Liver (tissue), 9 donors: ENCODE data around the gene ADAMTS6. TPM values are rescaled to one million over a fixed set of nuclear protein-coding genes. Genes with fewer than 3 reads are reported as not detected.

Experiments
- DNase-seq: peaks from one replicate; pipeline ENCODE4 v3.0.0-alpha.2; 2017; ENCODE audit warnings: low spot score
- H3K27ac ChIP-seq, 2 donors: one replicate each; pipeline ENCODE4 v1.7.0; 2013; ENCODE audit warnings: inconsistent platforms in 2 of 2, low read length in 2 of 2, control low read depth in 1 of 2, low read depth in 1 of 2, mild to moderate bottlenecking in 1 of 2
- H3K27me3 ChIP-seq, 4 donors: one replicate each; pipeline versions ENCODE4 v1.6.1 to v1.7.0; 2013; ENCODE audit warnings: low read length in 3 of 4, inconsistent platforms in 1 of 4, mild to moderate bottlenecking in 1 of 4, moderate library complexity in 1 of 4; ENCODE audit not compliant: control insufficient read depth in 4 of 4, insufficient read depth in 4 of 4
- H3K36me3 ChIP-seq, 4 donors: one replicate each; pipeline versions ENCODE4 v1.6.1 to v1.7.0; 2013; ENCODE audit warnings: low read length in 3 of 4, mild to moderate bottlenecking in 3 of 4, low read depth in 1 of 4, moderate library complexity in 1 of 4; ENCODE audit not compliant: control insufficient read depth in 4 of 4, insufficient read depth in 3 of 4
- H3K4me1 ChIP-seq, 4 donors: one replicate each; pipeline versions ENCODE4 v1.6.1 to v1.7.0; 2013; ENCODE audit warnings: low read length in 3 of 4, mild to moderate bottlenecking in 3 of 4, moderate library complexity in 1 of 4; ENCODE audit not compliant: control insufficient read depth in 4 of 4, insufficient read depth in 4 of 4
- H3K4me3 ChIP-seq, 3 donors: one replicate each; pipeline versions ENCODE4 v1.6.1 to v1.7.0; 2013; ENCODE audit warnings: low read length in 3 of 3, control low read depth in 1 of 3, low read depth in 1 of 3, mild to moderate bottlenecking in 1 of 3
- H3K9ac ChIP-seq, 2 donors: one replicate each; pipeline ENCODE4 v1.7.0; 2013; ENCODE audit warnings: low read length in 2 of 2, mild to moderate bottlenecking in 2 of 2, moderate library complexity in 2 of 2, control low read depth in 1 of 2, low read depth in 1 of 2
- H3K9me3 ChIP-seq, 4 donors: one replicate each; pipeline versions ENCODE4 v1.6.1 to v1.7.0; 2013; ENCODE audit warnings: low read length in 3 of 4; ENCODE audit not compliant: control insufficient read depth in 4 of 4
- ATF3 ChIP-seq: IDR thresholded peaks from 2 replicates; pipeline ENCODE4 v1.6.1; 2016; ENCODE audit warnings: antibody characterized with exemption
- EGR1 ChIP-seq, 2 donors: IDR thresholded peaks; 2 replicates each; pipeline ENCODE4 v1.6.1; 2016 to 2018; ENCODE audit warnings: antibody characterized with exemption in 2 of 2, low read depth in 2 of 2
- FOXA1 ChIP-seq: IDR thresholded peaks from 2 replicates; pipeline ENCODE4 v1.6.1; 2016; ENCODE audit warnings: antibody characterized with exemption
- GABPA ChIP-seq, 2 donors: IDR thresholded peaks in 1 of 2; conservative IDR thresholded peaks in 1 of 2; 2 replicates each; pipeline ENCODE4 v1.6.1; 2016; ENCODE audit warnings: antibody characterized with exemption in 2 of 2, mild to moderate bottlenecking in 1 of 2, moderate library complexity in 1 of 2
- HNF4A ChIP-seq, 2 donors: conservative IDR thresholded peaks; 2 replicates each; pipeline ENCODE4 v1.6.1; 2016; ENCODE audit warnings: antibody characterized with exemption in 2 of 2, mild to moderate bottlenecking in 2 of 2
- HNF4G ChIP-seq: IDR thresholded peaks from 2 replicates; pipeline ENCODE4 v1.6.1; 2016; ENCODE audit warnings: antibody characterized with exemption
- MAX ChIP-seq: IDR thresholded peaks from 2 replicates; pipeline ENCODE4 v1.6.1; 2016; ENCODE audit warnings: antibody characterized with exemption
- NR2F2 ChIP-seq: IDR thresholded peaks from 2 replicates; pipeline ENCODE4 v1.6.1; 2016; ENCODE audit warnings: antibody characterized with exemption
- RAD21 ChIP-seq, 2 donors: IDR thresholded peaks; 2 replicates each; pipeline ENCODE4 v1.6.1; 2016; ENCODE audit warnings: antibody characterized with exemption in 2 of 2, mild to moderate bottlenecking in 2 of 2
- REST ChIP-seq: IDR thresholded peaks from 2 replicates; pipeline ENCODE4 v1.6.1; 2016; ENCODE audit warnings: antibody characterized with exemption, mild to moderate bottlenecking
- RXRA ChIP-seq, 2 donors: IDR thresholded peaks; 2 replicates each; pipeline ENCODE4 v1.6.1; 2017 to 2018; ENCODE audit warnings: antibody characterized with exemption in 2 of 2, mild to moderate bottlenecking in 1 of 2
- SP1 ChIP-seq: IDR thresholded peaks from 2 replicates; pipeline ENCODE4 v1.6.1; 2018; ENCODE audit warnings: antibody characterized with exemption, mild to moderate bottlenecking
- TAF1 ChIP-seq: conservative IDR thresholded peaks from 2 replicates; pipeline ENCODE4 v1.6.1; 2016; ENCODE audit warnings: antibody characterized with exemption, mild to moderate bottlenecking
- YY1 ChIP-seq: IDR thresholded peaks from 2 replicates; pipeline ENCODE4 v1.6.1; 2016; ENCODE audit warnings: antibody characterized with exemption, mild to moderate bottlenecking
- ZBTB33 ChIP-seq: IDR thresholded peaks from 2 replicates; pipeline ENCODE4 v1.6.1; 2016; ENCODE audit warnings: antibody characterized with exemption
- WGBS: extraction: QIAGEN DNeasy Blood & Tissue Kit; methylation state at CpG from one replicate; pipeline ENCODE4 v1.1.7; 2013; 5-methylcytosine and 5-hydroxymethylcytosine counted together
- polyA plus RNA-seq, 2 donors: library from polyadenylated mRNA; stranded (reverse) in 1 of 2; unstranded in 1 of 2; fragments of 200-250 nt in 1 of 2; fragments of >200 nt in 1 of 2; fragmentation: Nextera tagmentation in 1 of 2; extraction: Ambion mirVana in 1 of 2; gene quantifications; one replicate each; pipeline versions ENCODE4 v1.2.1 to v1.2.3, GENCODE V29; 2013 to 2015
- total RNA-seq, 2 donors: library from RNA; depleted of rRNA; stranded (reverse); fragments of >200 nt; gene quantifications; one replicate each; pipeline ENCODE4 v1.2.3, GENCODE V29; 2014
- donor health status: healthy.
- donor health status: healthy.
- donor health status: healthy.
- donor health status: healthy.
- donor health status: healthy.

Gene ADAMTS6
- total and polyA plus RNA-seq, 4 donors, result 0.06 to 2.0 (median 0.59) TPM

- TF ChIP-seq YY1, result no peak
- TF ChIP-seq FOXA1, result no peak
- TF ChIP-seq TAF1, result no peak
- no peak for TF ChIP-seq RAD21 (IDR thresholded peaks at IDR 0.05)
- TF ChIP-seq MAX, result no peak
- no peak for TF ChIP-seq GABPA (IDR thresholded peaks at IDR 0.05 in 1 of 2, conservative IDR thresholded peaks at IDR 0.05 in 1 of 2)
- TF ChIP-seq SP1, result no peak
Measured at GRCh38 chr5:65204966-65205365, 276.8 kb downstream of the ADAMTS6 start (continued).

GRCh38 chr5:65203746-65204145 lies 278.0 kb downstream of the ADAMTS6 start:
- no peaks in the 10 kb centered on the region for H3K4me1 ChIP-seq
- H3K27me3 ChIP-seq, result no peaks in the 10 kb centered on the region
- no peak for TF ChIP-seq HNF4G
- TF ChIP-seq NR2F2, result no peak
- no peak for TF ChIP-seq ZBTB33
- TF ChIP-seq SP1, result no peak
- H3K4me3 ChIP-seq, result no peak overlapping the region
- H3K9me3 ChIP-seq, result no peaks in the 10 kb centered on the region
- no peaks in the 10 kb centered on the region for H3K36me3 ChIP-seq
- H3K27ac ChIP-seq, result no peak overlapping the region
- no peak for DNase-seq
- no peak overlapping the region for H3K9ac ChIP-seq
- 76% methylated on average over 1 of the region's 1 CpG for WGBS

- DNase-seq, result no peak
- Histone ChIP-seq H3K4me1 (no peaks in the 10 kb centered on the region), H3K27me3 (no peaks in the 10 kb centered on the region), H3K27ac (no peak overlapping the region), H3K36me3 (no peaks in the 10 kb centered on the region), H3K9ac (no peak overlapping the region), H3K9me3 (no peaks in the 10 kb centered on the region), H3K4me3 (no peak overlapping the region)
- 63% methylated on average over 3 of the region's 3 CpGs for WGBS
- TF ChIP-seq REST, result no peak
- TF ChIP-seq HNF4A (conservative IDR thresholded peaks at IDR 0.05), result no peak
- no peak for TF ChIP-seq HNF4G
- TF ChIP-seq ATF3, result no peak
- TF ChIP-seq RAD21 (IDR thresholded peaks at IDR 0.05), result no peak
- TF ChIP-seq NR2F2, result no peak
- TF ChIP-seq TAF1, result no peak
- TF ChIP-seq EGR1 (IDR thresholded peaks at IDR 0.05; ENCODE audit: low read depth in 2 of 2), result no peak
- no peak for TF ChIP-seq YY1
- TF ChIP-seq RXRA (IDR thresholded peaks at IDR 0.05), result no peak
- no peak for TF ChIP-seq FOXA1
- TF ChIP-seq GABPA (IDR thresholded peaks at IDR 0.05 in 1 of 2, conservative IDR thresholded peaks at IDR 0.05 in 1 of 2), result no peak
Measured at GRCh38 chr5:65199993-65200675, 281.6 kb downstream of the ADAMTS6 start.
